Astrocyte (in vitro differentiated cells and primary cell): Measurements from ENCODE around the gene SLC24A4.
"Not testable (repeated sequence)": the region's sequence is repeated elsewhere in the genome, so short reads cannot be mapped to it uniquely, and the experiment has no call there.

Source experiments
- EZH2 ChIP-seq: IDR thresholded peaks from 2 replicates; pipeline ENCODE4 v1.6.1; 2012; ENCODE audit warnings: mild to moderate bottlenecking, low read length, inconsistent platforms; ENCODE audit not compliant: insufficient read depth
- TF ChIP-seq, protein P1 (sequence below): IDR thresholded peaks from 2 replicates; pipeline ENCODE4 v1.5.1; 2011; ENCODE audit warnings: low read depth, mild to moderate bottlenecking, inconsistent platforms, low read length, moderate library complexity; ENCODE audit not compliant: insufficient read depth

DNA sequence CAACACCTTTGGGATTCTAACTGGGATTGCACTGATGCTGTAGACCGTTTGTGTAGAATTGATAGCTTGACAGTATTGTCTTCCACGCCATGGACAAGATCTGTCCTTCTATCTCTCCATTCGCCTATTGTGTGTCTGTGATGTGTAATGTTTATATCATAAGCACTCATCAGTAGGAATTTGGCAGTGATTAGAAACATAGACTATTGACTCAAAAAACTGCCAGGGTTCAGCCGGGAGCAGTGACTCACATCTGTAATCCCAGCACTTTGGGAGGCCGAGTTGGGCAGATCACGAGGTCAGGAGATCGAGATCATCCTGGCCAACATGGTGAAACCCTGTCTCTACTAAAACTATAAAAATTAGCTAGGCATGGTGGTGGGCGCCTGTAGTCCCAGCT, 213.3 kb downstream of the SLC24A4 start:
- TF ChIP-seq, protein P1, sequence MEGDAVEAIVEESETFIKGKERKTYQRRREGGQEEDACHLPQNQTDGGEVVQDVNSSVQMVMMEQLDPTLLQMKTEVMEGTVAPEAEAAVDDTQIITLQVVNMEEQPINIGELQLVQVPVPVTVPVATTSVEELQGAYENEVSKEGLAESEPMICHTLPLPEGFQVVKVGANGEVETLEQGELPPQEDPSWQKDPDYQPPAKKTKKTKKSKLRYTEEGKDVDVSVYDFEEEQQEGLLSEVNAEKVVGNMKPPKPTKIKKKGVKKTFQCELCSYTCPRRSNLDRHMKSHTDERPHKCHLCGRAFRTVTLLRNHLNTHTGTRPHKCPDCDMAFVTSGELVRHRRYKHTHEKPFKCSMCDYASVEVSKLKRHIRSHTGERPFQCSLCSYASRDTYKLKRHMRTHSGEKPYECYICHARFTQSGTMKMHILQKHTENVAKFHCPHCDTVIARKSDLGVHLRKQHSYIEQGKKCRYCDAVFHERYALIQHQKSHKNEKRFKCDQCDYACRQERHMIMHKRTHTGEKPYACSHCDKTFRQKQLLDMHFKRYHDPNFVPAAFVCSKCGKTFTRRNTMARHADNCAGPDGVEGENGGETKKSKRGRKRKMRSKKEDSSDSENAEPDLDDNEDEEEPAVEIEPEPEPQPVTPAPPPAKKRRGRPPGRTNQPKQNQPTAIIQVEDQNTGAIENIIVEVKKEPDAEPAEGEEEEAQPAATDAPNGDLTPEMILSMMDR: not testable (repeated sequence)
- not testable (repeated sequence) for TF ChIP-seq EZH2
